Measurements from ENCODE around the gene TMEM217. TPM values are rescaled to one million over a fixed set of nuclear protein-coding genes. Genes with fewer than 3 reads are reported as not detected.
"Not testable (repeated sequence)": the region's sequence is repeated elsewhere in the genome, so short reads cannot be mapped to it uniquely, and the experiment has no call there.

The TMEM217 gene
- polyA plus RNA-seq, 4 donors = 0.92 to 1.6 (median 1.3) TPM

DNA sequence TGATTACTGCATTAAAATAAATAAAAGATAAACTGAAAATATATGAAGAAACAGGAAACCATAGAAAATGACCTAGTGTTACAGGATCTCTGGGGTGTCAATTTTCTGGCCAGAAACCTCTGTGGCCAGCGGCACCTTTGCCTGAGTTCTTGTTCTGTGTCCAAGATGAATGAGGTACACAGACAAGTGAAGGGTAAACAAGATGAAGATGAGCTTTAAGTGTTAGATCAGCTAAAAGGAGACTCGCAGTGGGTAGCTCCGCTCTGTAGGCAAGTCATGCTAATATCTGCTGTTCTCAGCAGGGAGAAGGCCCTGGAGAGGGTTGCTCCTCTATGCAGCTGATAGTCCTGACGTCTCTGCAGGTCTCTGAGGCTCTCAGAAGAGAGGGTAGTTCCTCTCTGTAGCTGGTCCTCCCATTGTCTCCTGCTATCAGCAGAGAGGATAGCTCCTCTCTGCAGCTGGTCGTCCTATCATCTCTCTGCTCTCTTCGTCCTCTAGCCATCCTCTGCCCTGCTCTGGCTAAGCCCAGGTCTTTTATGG lies 36.3 kb downstream of the TMEM217 start:
- no peak for DNase-seq (ENCODE audit: low read depth in 4 of 4, low spot score in 2 of 4)

DNA sequence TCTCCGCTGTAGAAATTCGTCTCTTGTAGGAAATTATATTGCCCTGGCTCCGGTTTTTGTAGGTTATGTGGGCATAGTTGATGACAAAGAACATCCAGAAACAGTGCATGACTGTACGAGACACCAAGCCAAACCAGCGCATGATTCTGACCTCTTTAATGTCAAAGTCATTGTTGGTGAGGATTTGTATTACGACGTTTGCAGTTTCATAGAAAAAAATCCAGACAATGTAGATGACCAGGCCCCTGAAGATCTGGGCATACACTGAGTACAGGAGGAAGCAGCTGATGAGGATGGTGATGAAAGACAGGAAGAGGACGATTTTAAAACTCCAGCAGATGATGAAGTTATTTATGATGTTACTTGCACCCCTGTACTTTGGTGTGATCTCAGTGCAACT lies 39.4 kb downstream of the TMEM217 start:
- DNase-seq (ENCODE audit: low read depth in 4 of 4, low spot score in 2 of 4) = no peak

GRCh38 chr6:37218061-37218460 lies 39.9 kb downstream of the TMEM217 start:
- DNase-seq (ENCODE audit: low read depth in 4 of 4, low spot score in 2 of 4) = no peak

DNA sequence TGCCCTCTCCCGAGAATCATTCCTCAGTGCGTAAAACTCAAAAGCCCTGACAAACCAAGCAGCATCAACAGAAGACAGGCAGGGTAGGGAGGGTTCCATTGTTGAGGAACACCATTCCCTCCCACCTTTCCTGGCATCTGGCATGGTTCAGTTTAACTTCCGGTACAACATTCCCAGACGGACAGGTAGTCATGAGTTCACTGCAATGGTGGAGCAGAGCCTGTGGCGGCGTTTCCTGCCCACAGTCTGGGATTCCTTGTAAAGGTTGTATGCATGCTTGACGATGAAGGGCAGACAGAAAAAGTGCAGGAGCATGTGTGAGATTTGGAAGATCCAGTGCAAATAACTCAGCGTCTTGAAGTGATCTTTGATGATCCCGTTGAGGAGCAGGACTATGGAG lies 45.7 kb downstream of the TMEM217 start:
- DNase-seq (ENCODE audit: low read depth in 4 of 4, low spot score in 2 of 4) = no peak

- DNase-seq (ENCODE audit: low read depth in 4 of 4, low spot score in 2 of 4) = peak; percentile 65 to 88 (median 72)
Measured at GRCh38 chr6:37210313-37210968, 47.5 kb downstream of the TMEM217 start.

- DNase-seq (ENCODE audit: low read depth in 4 of 4, low spot score in 2 of 4) = no peak
Measured at GRCh38 chr6:37209461-37210205, 48.3 kb downstream of the TMEM217 start.

GRCh38 chr6:37208793-37209192 lies 49.2 kb downstream of the TMEM217 start:
- DNase-seq (ENCODE audit: low read depth in 4 of 4, low spot score in 2 of 4) = no peak

GRCh38 chr6:37207903-37208456 lies 50.0 kb downstream of the TMEM217 start:
- DNase-seq (ENCODE audit: low read depth in 4 of 4, low spot score in 2 of 4) = no peak

DNA sequence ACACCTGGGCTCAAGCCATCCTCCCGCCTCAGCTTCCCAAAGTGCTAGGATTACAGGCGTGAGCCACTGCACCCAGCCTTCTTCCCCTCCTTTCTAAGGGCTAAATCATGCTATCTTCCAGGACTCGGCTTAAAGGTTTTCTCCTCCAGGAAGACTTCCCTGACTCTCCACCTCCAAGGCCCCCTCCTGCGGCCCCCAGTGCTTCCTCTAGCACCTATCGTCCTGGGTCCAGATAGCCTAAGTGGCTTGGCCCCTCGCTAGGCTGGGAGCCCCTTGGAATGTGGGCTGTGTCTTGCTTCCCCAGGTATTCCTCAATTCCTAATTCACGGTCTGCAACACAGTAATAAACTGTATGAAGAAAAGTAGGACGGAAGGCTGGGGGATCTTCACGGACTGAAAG lies 51.3 kb downstream of the TMEM217 start:
- no peak for DNase-seq (ENCODE audit: low read depth in 4 of 4, low spot score in 2 of 4)

DNA sequence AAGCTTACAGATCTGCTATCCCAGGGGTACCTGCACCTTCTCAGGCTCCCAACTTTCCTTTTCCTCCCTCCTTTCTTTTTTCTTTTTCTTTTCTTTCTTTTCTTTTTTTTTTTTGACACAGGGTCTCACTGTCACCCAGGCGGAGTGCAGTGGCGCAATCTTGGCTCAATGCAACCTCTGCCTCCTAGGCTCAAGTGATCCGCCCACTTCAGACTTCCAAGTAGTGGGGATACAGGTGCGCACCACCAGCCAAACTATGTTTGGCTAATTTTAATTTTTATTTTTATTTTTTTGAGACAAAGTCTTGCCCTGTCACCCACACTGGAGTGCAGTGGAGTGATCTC lies 52.0 kb downstream of the TMEM217 start:
- DNase-seq (ENCODE audit: low read depth in 4 of 4, low spot score in 2 of 4) = no peak

GRCh38 chr6:37205175-37205996 lies 52.6 kb downstream of the TMEM217 start:
- DNase-seq (ENCODE audit: low read depth in 4 of 4, low spot score in 2 of 4) = no peak

- DNase-seq (ENCODE audit: low read depth in 4 of 4, low spot score in 2 of 4) = no peak
Measured at GRCh38 chr6:37204014-37204751, 53.8 kb downstream of the TMEM217 start.

- DNase-seq (ENCODE audit: low read depth in 4 of 4, low spot score in 2 of 4) = no peak
Measured at GRCh38 chr6:37202788-37203491, 55.0 kb downstream of the TMEM217 start.

DNA sequence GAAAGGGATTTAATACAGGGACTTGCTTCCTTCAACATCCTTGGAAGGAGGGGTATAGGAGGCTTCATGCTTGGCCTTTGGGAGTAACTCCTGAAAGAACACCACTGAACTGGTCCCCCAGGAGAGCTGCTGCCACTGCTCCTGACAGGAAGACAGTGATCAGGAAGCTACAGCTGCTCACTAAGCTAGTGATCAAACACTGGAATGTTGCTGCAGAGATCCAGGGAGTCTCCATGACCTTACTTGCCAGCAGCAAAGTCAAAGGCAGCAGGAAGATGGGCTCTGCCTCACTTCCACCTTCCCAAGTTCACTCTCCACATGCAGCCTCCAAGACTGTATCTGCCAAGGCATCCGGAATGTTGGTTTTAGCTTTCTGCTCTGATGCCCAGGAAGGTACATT lies 56.2 kb downstream of the TMEM217 start:
- no peak for DNase-seq (ENCODE audit: low read depth in 4 of 4, low spot score in 2 of 4)

- DNase-seq (ENCODE audit: low read depth in 4 of 4, low spot score in 2 of 4) = no peak
Measured at GRCh38 chr6:37200085-37200484, 57.9 kb downstream of the TMEM217 start.

GRCh38 chr6:37196451-37196850 lies 61.5 kb downstream of the TMEM217 start:
- DNase-seq (ENCODE audit: low read depth in 4 of 4, low spot score in 2 of 4) = not testable (repeated sequence)

DNA sequence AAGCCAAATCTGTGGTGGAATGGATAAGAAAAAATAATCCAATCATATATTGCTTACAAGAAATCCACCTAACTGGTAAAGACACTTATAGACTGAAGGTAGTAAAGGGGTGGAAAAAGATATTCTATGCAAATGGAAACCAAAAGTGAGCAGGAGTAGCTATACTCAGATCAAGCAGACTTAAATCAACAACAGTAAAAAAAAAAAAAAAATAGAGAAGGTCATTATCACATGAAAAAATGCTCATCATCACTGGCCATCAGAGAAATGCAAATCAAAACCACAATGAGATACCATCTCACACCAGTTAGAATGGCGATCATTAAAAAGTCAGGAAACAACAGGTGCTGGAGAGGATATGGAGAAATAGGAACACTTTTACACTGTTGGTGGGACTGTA lies 63.1 kb downstream of the TMEM217 start:
- not testable (repeated sequence) for DNase-seq (ENCODE audit: low read depth in 4 of 4, low spot score in 2 of 4)

- no peak for DNase-seq (ENCODE audit: low read depth in 4 of 4, low spot score in 2 of 4)
Measured at GRCh38 chr6:37192666-37193065, 65.3 kb downstream of the TMEM217 start.

DNA sequence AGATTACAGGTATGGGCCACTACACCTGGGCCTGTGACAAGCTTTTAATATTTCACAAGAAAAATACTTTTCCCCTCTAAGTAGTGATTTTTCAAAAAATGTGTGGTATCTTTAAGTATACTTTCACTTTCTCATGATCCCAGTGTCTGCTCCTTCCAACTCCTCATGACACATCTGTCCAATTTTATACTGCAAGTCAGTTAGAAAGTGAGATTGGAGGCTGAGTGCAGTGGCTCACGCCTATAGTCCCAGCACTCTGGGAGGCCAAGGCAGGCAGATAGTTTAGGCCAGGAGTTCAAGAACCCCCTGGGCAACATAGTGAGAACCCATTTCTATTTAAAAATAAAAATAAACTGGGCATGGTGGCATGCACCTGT lies 67.8 kb downstream of the TMEM217 start:
- DNase-seq (ENCODE audit: low read depth in 4 of 4, low spot score in 2 of 4) = no peak
